ENCODE measurements around the gene NPRL2. TPM values are rescaled to one million over a fixed set of nuclear protein-coding genes. Genes with fewer than 3 reads are reported as not detected.

NPRL2 gene
- total RNA-seq, 1 experiment from 2014 or later, result 20.6 TPM

- Mint-ChIP-seq H3K9me3 (no peaks in the 10 kb centered on the region), H3K36me3 (peaks cover 13% of the 10 kb centered on the region), H3K4me1 (peaks cover 30% of the 10 kb centered on the region), H3K4me3 (peak overlapping the region; percentile 29; the same call in 1 of the 2 replicates), H3K27me3 (ENCODE audit: low read depth) (no peaks in the 10 kb centered on the region), H3K27ac (no peak overlapping the region)
- DNase-seq (ENCODE audit: low spot score), result no peak
- no peak for ATAC-seq
- ChIA-PET POLR2A (interaction anchor here (0.8 kb wide), 1 partner anchor 12 kb away, joined by 3 read pairs; no protein-coding TSS in a partner anchor), CTCF (interaction anchor here (0.7 to 5.5 kb wide), 7 partner anchors 11 to 77 kb away, joined by 3 to 95 read pairs (median 7); partner anchors contain the start of genes HYAL1, HYAL3, IFRD2 and NAA80)
- no peak for TF ChIP-seq NFATC4 (CRISPR knock-in tag; IDR thresholded peaks at IDR 0.05)
- no peak for TF ChIP-seq MXD4 (CRISPR knock-in tag; IDR thresholded peaks at IDR 0.05; ENCODE audit: borderline replicate concordance)
- no peak for TF ChIP-seq FOXJ3 (CRISPR knock-in tag; IDR thresholded peaks at IDR 0.05; ENCODE audit: borderline replicate concordance)
- no peak for TF ChIP-seq PRDM15 (CRISPR knock-in tag; IDR thresholded peaks at IDR 0.05)
- no peak for TF ChIP-seq CTCF (IDR thresholded peaks at IDR 0.05)
- TF ChIP-seq ZNF232 (CRISPR knock-in tag; IDR thresholded peaks at IDR 0.05), result no peak
- no peak for TF ChIP-seq NR3C1 (CRISPR knock-in tag; conservative IDR thresholded peaks at IDR 0.05; ENCODE audit: low read depth)
- TF ChIP-seq ESRRA (CRISPR knock-in tag; IDR thresholded peaks at IDR 0.05; ENCODE audit: borderline replicate concordance), result no peak
- no peak for TF ChIP-seq CBFB (CRISPR knock-in tag; IDR thresholded peaks at IDR 0.05; ENCODE audit: low read depth)
- no peak for TF ChIP-seq E2F1 (CRISPR knock-in tag; IDR thresholded peaks at IDR 0.05)
Observed at GRCh38 chr3:50325497-50326181, 24.9 kb downstream of the NPRL2 start.

- no peak overlapping the region; the same call in 1 of the 2 replicates for H3K4me3 Mint-ChIP-seq
- POLR2A ChIA-PET, result no interaction called here
- no peaks in the 10 kb centered on the region for H3K27me3 Mint-ChIP-seq (ENCODE audit: low read depth)
Observed at GRCh38 chr3:50325113-50325480, 25.5 kb downstream of the NPRL2 start.

More at GRCh38 chr3:50325113-50325480, 25.5 kb downstream of the NPRL2 start:
- no peak for DNase-seq (ENCODE audit: low spot score)
- no peak overlapping the region for H3K27ac Mint-ChIP-seq
- no peak for ATAC-seq
- peaks cover 12% of the 10 kb centered on the region for H3K36me3 Mint-ChIP-seq
- H3K4me1 Mint-ChIP-seq, result peaks cover 35% of the 10 kb centered on the region
- H3K9me3 Mint-ChIP-seq, result no peaks in the 10 kb centered on the region
- CTCF ChIA-PET, result interaction anchor here (0.7 to 5.5 kb wide), 8 partner anchors 12 to 287 kb away, joined by 3 to 95 read pairs (median 6); partner anchors contain the start of genes CISH, HYAL1, HYAL3 and IFRD2
- TF ChIP-seq ESRRA (CRISPR knock-in tag; IDR thresholded peaks at IDR 0.05; ENCODE audit: borderline replicate concordance), result no peak
- no peak for TF ChIP-seq TCF7 (CRISPR knock-in tag; IDR thresholded peaks at IDR 0.05; ENCODE audit: low read depth)
- TF ChIP-seq RORB (CRISPR knock-in tag; IDR thresholded peaks at IDR 0.05), result no peak
- no peak for TF ChIP-seq ZNF219 (CRISPR knock-in tag; IDR thresholded peaks at IDR 0.05; ENCODE audit: borderline replicate concordance)
- TF ChIP-seq MAX (CRISPR knock-in tag; IDR thresholded peaks at IDR 0.05), result no peak
- no peak for TF ChIP-seq NFATC4 (CRISPR knock-in tag; IDR thresholded peaks at IDR 0.05)
- no peak for TF ChIP-seq SOX15 (CRISPR knock-in tag; IDR thresholded peaks at IDR 0.05)
- TF ChIP-seq ZNF281 (CRISPR knock-in tag; IDR thresholded peaks at IDR 0.05), result no peak
- TF ChIP-seq MXD4 (CRISPR knock-in tag; IDR thresholded peaks at IDR 0.05; ENCODE audit: borderline replicate concordance), result no peak

All from WTC11 (cell line).